Jurkat, Clone E6-1 (cell line): ENCODE measurements around the gene NAP1L4.

Experiments used
- DNase-seq: peaks from one replicate; pipeline ENCODE4 v3.0.0-alpha.2; 2011; ENCODE audit warnings: low read depth, low spot score
- H3K4me3 ChIP-seq: 2 replicates; pipeline ENCODE4 v1.5.1; 2011; ENCODE audit warnings: mild to moderate bottlenecking, low read length, control low read depth, moderate library complexity

Gene NAP1L4

GRCh38 chr11:2929950-2930703 lies 62.0 kb downstream of the NAP1L4 start:
- no peak overlapping the region for H3K4me3 ChIP-seq
- no peak for DNase-seq

GRCh38 chr11:2929531-2929949 lies 62.6 kb downstream of the NAP1L4 start:
- no peak for DNase-seq
- no peak overlapping the region for H3K4me3 ChIP-seq

GRCh38 chr11:2928605-2929530 lies 63.3 kb downstream of the NAP1L4 start, which contains the start of gene PHLDA2:
Gene PHLDA2, minus strand, starts transcription at chr11:2929420. Its CDS starts 56 bp downstream, at chr11:2929364.
- DNase-seq = no peak
- no peak within 1 kb of the TSS for H3K4me3 ChIP-seq

GRCh38 chr11:2927851-2928604 lies 64.1 kb downstream of the NAP1L4 start:
- no peak for DNase-seq
- H3K4me3 ChIP-seq = no peak overlapping the region

GRCh38 chr11:2927121-2927800 lies 64.9 kb downstream of the NAP1L4 start:
- DNase-seq = no peak
- H3K4me3 ChIP-seq = no peak overlapping the region

GRCh38 chr11:2926611-2927051 lies 65.5 kb downstream of the NAP1L4 start:
- H3K4me3 ChIP-seq = no peak overlapping the region
- DNase-seq = no peak

GRCh38 chr11:2924821-2925675 lies 67.1 kb downstream of the NAP1L4 start:
- H3K4me3 ChIP-seq = no peak overlapping the region
- no peak for DNase-seq

GRCh38 chr11:2924381-2924780 lies 67.7 kb downstream of the NAP1L4 start:
- no peak for DNase-seq
- no peak overlapping the region for H3K4me3 ChIP-seq

GRCh38 chr11:2923446-2924375 lies 68.4 kb downstream of the NAP1L4 start:
- no peak overlapping the region for H3K4me3 ChIP-seq
- DNase-seq = no peak

- DNase-seq = no peak
- no peak overlapping the region for H3K4me3 ChIP-seq
Measured at GRCh38 chr11:2922655-2923054, 69.5 kb downstream of the NAP1L4 start.

GRCh38 chr11:2921742-2922493 lies 70.2 kb downstream of the NAP1L4 start:
- DNase-seq = no peak

GRCh38 chr11:2921261-2921660 lies 70.9 kb downstream of the NAP1L4 start:
- no peak overlapping the region for H3K4me3 ChIP-seq
- DNase-seq = no peak

More at GRCh38 chr11:2921742-2922493, 70.2 kb downstream of the NAP1L4 start:
- H3K4me3 ChIP-seq = no peak overlapping the region

- no peak for DNase-seq
- H3K4me3 ChIP-seq = no peak overlapping the region
Measured at GRCh38 chr11:2920343-2920742, 71.8 kb downstream of the NAP1L4 start.

GRCh38 chr11:2919837-2920236 lies 72.3 kb downstream of the NAP1L4 start:
- no peak for DNase-seq
- no peak overlapping the region for H3K4me3 ChIP-seq

GRCh38 chr11:2919188-2919587 lies 72.9 kb downstream of the NAP1L4 start:
- DNase-seq = no peak
- H3K4me3 ChIP-seq = no peak overlapping the region

- no peak for DNase-seq
Measured at GRCh38 chr11:2917842-2918490, 74.2 kb downstream of the NAP1L4 start.

More at GRCh38 chr11:2917842-2918490, 74.2 kb downstream of the NAP1L4 start:
- no peak overlapping the region for H3K4me3 ChIP-seq
